Ureter (tissue), 1 donor: ENCODE measurements around the gene XRN2. TPM values are rescaled to one million over a fixed set of nuclear protein-coding genes. Genes with fewer than 3 reads are reported as not detected.
"Not testable (repeated sequence)": the region's sequence is repeated elsewhere in the genome, so short reads cannot be mapped to it uniquely, and the experiment has no call there.

Experiments used
- DNase-seq: peaks from one replicate; pipeline ENCODE4 v3.0.0-alpha.2; 2020; ENCODE audit warnings: low spot score
- total RNA-seq: library from RNA; stranded (reverse); gene quantifications from one replicate; pipeline ENCODE4 v1.2.4, GENCODE V29; 2023
- donor health status: DM: yes; HTN: yes; CAD: no.

Gene XRN2
- total RNA-seq, 1 donor from 2014 or later = 59.0 TPM

DNA sequence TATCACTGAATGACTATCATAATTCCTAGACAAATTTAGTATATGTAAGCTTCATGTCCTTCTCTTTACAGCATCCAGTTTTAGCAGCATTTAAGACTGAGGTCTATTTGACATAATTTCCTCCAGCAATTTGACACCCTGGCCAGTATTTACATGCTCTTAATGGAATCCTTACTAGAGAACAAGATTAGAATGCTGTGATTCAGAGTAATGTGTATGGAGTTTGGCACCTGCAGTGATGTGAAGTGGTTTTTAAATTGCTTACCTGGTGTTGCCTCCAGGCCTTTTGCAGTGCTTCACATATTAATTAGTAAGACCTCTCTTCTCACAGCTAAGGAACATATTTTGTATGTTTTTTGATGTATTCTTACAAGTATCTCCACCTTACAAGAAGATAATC is 84.4 kb downstream of the XRN2 start:
- no peak for DNase-seq

- DNase-seq = no peak
Observed at GRCh38 chr20:21388566-21388965, 85.4 kb downstream of the XRN2 start.

- no peak for DNase-seq
Observed at GRCh38 chr20:21389368-21389767, 86.2 kb downstream of the XRN2 start.

- DNase-seq = no peak
Observed at GRCh38 chr20:21390768-21391167, 87.6 kb downstream of the XRN2 start.

DNA sequence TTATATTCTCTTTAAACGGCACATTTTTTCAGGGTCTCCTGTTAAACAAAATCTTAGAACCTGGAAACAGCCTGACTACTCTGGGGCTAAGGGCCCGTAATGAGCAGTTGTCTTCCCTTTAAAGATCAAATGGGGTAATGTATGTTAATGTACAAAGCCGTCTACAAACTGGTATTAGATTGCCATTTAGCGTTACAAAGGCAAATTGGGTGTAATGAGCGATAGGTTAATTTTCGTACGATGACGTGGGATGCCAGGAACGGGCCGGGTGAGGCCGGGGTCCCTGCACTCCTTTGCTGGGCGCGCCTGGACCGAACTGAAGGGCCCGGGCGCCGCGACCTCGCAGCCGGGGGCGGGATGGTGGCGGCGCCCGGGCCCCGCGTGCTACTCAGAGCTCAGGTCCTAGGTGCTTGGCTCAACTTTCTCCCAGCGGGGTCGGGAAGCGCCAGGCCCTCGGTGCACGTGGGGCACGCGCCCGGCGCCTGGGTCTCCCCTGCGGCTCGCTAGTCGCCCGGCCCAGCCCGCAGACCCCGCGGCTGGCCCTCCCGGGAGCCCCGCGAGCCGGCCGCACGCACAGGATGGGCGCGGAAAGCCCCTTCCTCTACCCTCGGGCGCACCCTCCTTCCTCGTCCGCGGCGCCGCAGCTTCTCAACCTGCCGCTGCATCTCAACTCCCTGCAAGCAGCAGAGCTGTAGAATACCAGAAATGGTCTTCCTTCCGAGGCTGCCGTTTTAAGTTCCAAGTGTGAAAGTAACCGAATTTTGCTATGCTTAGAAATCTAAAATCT is 88.2 kb downstream of the XRN2 start:
- DNase-seq = no peak

GRCh38 chr20:21391972-21392352 is 88.8 kb downstream of the XRN2 start:
- DNase-seq = no peak

DNA sequence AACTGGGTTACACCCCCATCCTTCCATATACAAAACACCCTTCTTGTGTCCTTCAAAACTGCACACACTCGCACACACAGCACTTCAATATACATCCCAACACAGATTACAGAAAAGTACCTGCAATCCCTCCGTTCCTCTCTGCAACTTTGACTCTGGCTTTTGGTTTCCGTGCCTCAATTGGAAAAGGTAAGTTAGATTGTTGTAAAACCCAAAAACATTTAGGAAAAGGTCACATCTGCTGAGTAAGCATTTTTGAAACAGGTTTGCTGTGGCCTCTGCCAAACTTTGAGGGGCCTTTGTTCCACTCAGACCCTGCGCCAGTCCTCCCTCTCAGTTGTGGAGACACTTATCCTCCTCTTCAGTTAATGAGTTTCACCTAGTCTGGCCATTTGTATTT is 90.0 kb downstream of the XRN2 start:
- DNase-seq = no peak

GRCh38 chr20:21393816-21394519 is 90.8 kb downstream of the XRN2 start:
- DNase-seq = no peak

DNA sequence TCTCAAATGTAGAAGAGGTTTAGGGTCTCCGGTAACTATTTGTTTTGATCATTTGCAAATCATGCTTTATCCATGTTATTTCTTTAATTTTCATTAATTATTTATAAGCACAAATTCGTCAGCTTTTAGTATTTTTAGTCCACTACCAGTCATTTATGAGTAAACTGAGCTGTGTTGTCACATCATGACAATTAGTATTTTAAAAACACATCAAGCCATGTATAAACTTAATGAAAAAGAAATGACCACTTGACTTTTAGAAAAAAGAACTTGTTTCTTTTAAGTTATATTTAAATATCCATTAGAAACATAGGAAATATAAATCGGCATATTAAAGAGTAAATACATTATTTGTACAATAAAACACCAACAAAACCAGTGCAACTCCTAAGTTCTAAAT is 91.4 kb downstream of the XRN2 start:
- no peak for DNase-seq

GRCh38 chr20:21395051-21395665 is 92.0 kb downstream of the XRN2 start:
- DNase-seq = no peak

GRCh38 chr20:21395666-21396598 is 92.8 kb downstream of the XRN2 start:
- DNase-seq = no peak

GRCh38 chr20:21396599-21397340 is 93.6 kb downstream of the XRN2 start:
- no peak for DNase-seq

- no peak for DNase-seq
Observed at GRCh38 chr20:21397341-21398108, 94.4 kb downstream of the XRN2 start, which contains the start of gene NKX2-4. Gene NKX2-4 (minus strand): TSS chr20:21397526. CDS start chr20:21397399, 127 bp downstream.

DNA sequence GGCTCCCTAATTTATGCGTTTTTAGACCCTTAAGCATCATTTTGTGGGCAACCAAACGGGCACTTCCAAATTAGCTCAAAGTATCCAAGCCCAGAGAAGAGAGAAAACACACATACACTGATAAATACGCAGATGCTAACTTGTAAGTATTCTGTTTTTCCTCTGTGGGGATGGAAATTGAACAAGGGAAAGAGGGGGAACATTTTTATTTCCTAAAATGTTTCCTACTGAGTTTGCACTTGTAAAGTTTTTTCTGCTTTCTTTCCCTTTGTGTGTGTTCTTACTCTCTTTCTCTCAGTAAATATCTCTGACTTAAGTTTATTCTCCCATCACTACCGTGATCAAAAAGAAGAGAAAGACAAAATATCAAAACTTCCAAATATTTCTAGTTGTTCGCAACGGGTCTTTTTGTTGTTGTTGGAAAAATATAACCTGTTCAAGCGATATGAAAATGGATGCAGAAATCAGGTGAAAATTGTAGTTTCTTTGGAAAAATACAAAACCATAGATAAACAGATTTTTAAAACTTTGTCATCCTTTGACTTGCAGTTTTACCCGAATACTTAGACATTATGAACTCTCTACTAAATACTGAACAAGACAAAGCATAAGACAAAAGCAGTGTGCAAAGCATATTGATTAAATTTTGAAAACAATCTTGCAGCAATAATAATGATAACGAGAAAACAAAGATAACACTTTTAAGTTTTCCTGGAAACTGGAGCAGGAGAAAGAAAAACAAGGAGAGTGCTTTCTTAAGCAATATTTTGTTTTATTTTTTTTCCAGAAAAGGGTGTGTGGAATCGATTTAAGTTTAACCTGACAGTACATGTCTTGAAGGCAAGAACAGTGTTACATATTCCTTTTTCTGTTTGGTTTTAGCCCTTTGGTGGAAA is 95.2 kb downstream of the XRN2 start:
- DNase-seq = no peak

DNA sequence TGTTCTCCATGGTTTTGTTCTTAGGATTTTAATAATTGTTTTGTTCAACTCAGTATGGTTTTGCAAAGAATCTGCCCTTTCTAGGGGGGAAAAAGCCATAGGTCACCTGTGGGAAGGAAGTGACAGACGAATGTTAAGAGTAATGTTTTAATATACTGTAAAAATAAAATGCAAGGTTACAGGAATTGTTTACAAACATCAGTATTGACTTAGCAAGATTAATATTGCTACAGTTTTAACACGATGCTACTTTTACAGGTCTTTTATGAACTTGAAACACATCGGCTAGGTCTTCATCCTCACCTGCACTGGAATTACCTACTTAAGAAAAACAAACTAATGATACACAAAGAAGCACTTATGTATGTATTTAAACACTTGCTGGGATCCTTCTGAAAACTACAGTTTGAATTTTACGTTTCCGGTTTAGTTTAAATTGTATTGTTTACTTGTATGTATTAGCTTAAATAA is 95.9 kb downstream of the XRN2 start:
- no peak for DNase-seq

DNA sequence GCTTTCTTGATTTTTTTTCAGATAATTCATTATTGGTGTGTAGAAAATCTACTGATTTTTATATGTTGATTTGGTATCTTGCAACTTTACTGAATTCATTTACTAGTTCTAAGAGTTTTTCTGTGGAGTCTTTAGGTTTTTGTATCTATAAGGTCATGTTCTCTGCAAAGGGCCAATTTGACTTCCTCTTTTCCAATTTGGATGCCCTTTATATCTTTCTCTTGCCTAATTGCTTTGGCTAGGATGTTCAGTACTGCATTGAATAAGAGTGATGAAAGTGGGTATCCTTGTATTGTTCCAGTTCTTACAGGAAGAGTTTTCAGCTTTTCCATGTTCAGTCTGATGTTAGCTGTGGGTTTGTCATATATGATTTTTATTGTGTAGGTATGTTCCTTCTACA is 108.6 kb downstream of the XRN2 start:
- DNase-seq = no peak

DNA sequence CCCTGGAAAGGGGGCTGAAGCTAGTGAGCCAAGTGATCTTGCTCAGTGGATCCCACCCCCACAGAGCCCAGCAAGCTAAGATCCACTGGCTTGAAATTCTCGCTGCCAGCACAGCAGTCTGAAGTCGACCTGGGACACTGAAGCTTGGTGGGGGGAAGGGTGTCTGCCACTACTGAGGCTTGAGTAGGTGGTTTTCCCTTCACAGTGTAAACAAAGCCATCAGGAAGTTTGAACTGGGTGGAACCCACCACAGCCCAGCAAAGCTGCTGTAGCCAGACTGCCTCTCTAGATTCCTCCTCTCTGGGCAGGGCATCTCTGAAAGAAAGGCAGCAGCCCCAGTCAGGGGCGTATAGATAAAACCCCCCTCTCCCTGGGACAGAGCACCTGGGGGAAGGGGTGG is 110.9 kb downstream of the XRN2 start:
- DNase-seq = not testable (repeated sequence)

DNA sequence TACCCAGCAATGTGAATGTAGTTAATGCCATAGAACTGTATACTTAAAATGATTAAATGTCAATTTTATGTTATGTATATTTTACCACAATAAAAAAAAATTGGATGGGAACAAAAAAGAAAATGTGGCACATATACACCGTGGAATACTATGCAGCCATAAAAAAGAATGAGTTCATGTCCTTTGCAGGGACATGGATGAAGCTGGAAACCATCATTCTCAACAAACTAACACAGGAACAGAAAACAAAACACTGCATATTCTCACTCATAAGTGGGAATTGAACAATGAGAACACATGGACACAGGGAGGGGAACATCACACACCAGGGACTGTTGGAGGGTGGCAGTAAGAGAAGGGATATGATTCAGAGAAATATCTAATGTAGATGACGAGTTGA is 116.0 kb downstream of the XRN2 start:
- not testable (repeated sequence) for DNase-seq
